Measurements from ENCODE around the gene POLR2I. TPM values are rescaled to one million over a fixed set of nuclear protein-coding genes. Genes with fewer than 3 reads are reported as not detected.
"Not testable (repeated sequence)": the region's sequence is repeated elsewhere in the genome, so short reads cannot be mapped to it uniquely, and the experiment has no call there.

POLR2I gene
- total RNA-seq, 1 experiment from 2014 or later: 133 TPM

DNA sequence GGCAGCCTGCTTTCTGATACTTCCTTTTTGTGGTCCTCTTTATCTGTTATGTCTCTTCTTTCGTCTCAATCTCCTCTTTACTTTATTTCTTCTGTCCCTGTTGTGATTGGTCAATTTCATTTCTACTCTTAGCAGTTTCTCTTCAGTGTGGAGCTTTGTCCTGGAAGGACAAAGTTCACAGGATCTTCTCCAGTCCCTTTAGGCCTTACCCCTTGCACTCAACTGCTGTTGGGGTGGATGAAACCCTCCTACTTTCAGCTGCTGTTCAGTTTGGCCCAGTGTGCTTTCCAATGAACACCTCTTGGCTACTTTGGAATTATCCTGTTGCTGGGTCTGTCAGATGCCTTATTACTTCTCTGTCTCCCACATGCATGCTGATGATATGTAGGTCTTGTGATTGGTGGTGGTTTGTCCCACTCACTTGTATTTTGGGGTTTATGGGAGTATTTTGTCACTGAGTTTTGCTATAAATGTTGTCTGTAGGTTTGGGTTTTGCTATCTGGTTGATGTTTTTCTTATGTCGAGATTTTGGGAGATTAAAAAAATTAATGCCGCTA, 35.2 kb downstream of the POLR2I start:
- H3K27me3 ChIP-seq (replicated peaks; ENCODE audit: insufficient read depth, low read depth, low read length, poor library complexity): no peaks in the 10 kb centered on the region
- H3K4me1 ChIP-seq (ENCODE audit: insufficient read depth, low read length, poor library complexity, severe bottlenecking): no peaks in the 10 kb centered on the region
- TF ChIP-seq, protein P1, sequence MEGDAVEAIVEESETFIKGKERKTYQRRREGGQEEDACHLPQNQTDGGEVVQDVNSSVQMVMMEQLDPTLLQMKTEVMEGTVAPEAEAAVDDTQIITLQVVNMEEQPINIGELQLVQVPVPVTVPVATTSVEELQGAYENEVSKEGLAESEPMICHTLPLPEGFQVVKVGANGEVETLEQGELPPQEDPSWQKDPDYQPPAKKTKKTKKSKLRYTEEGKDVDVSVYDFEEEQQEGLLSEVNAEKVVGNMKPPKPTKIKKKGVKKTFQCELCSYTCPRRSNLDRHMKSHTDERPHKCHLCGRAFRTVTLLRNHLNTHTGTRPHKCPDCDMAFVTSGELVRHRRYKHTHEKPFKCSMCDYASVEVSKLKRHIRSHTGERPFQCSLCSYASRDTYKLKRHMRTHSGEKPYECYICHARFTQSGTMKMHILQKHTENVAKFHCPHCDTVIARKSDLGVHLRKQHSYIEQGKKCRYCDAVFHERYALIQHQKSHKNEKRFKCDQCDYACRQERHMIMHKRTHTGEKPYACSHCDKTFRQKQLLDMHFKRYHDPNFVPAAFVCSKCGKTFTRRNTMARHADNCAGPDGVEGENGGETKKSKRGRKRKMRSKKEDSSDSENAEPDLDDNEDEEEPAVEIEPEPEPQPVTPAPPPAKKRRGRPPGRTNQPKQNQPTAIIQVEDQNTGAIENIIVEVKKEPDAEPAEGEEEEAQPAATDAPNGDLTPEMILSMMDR (conservative IDR thresholded peaks at IDR 0.05; ENCODE audit: low read depth, low read length): no peak
- TF ChIP-seq EZH2 (IDR thresholded peaks at IDR 0.05; ENCODE audit: borderline replicate concordance, low read depth, low read length, poor library complexity, severe bottlenecking): no peak
- intact Hi-C loops (cut with micrococcal nuclease; ENCODE audit: unreplicated experiment): no loop called here
- ChIA-PET CTCF (no interaction called here), POLR2A (ENCODE audit: low non-redundant PET) (no interaction called here)
- H3K9me3 ChIP-seq (ENCODE audit: low read depth, low read length, poor library complexity, severe bottlenecking): no peaks in the 10 kb centered on the region
- H3K4me3 ChIP-seq (ENCODE audit: low read depth, low read length, poor library complexity, severe bottlenecking): no peak overlapping the region
- H3K27ac ChIP-seq (ENCODE audit: low read depth, low read length, poor library complexity, severe bottlenecking): no peak overlapping the region
- no peak for DNase-seq (ENCODE audit: low spot score)
- no TSS peak for BruUV-seq (replicated peaks)
- peaks cover 55% of the 10 kb centered on the region for H3K36me3 ChIP-seq (ENCODE audit: insufficient read depth, low read length, poor library complexity, severe bottlenecking)

DNA sequence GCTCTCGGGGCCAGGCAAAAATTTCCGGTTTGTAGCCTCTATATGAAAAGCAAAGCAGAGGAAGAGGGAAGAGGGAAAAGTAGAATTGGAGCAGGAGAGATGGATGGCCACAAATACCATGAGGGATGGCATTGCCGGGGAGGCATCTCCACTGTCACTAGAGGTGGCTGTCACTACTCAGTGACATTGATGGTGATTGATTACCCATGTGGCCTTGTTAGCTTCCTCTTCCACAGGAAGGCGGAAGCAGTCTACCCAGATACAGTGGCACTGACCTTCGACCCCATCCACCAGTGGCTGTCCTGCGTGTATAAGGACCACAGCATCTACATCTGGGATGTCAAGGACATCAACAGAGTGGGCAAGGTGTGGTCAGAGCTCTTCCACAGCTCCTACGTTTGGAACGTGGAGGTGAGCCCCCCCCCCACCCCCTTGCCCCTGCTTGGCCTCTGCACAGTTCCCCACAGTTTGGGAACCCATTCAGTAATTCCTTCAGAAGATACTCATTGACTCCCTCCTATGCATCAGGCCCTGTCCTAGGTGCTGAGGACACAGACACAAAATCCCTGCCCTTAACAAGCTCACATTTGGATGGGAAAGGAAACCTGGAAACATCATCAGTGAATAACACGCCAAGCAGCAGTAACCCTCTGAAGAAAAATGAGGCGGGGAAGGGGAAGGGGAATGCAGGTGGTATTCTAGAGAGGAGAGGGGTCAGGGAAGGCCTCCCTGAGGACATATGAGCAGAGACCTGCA, 41.4 kb downstream of the POLR2I start:
- Histone ChIP-seq H3K27me3 (replicated peaks; ENCODE audit: insufficient read depth, low read depth, low read length, poor library complexity) (no peaks in the 10 kb centered on the region), H3K4me1 (ENCODE audit: insufficient read depth, low read length, poor library complexity, severe bottlenecking) (no peaks in the 10 kb centered on the region), H3K36me3 (ENCODE audit: insufficient read depth, low read length, poor library complexity, severe bottlenecking) (peaks cover 55% of the 10 kb centered on the region), H3K4me3 (ENCODE audit: low read depth, low read length, poor library complexity, severe bottlenecking) (no peak overlapping the region), H3K27ac (ENCODE audit: low read depth, low read length, poor library complexity, severe bottlenecking) (no peak overlapping the region), H3K9me3 (ENCODE audit: low read depth, low read length, poor library complexity, severe bottlenecking) (no peaks in the 10 kb centered on the region)
- TF ChIP-seq, protein P1 (conservative IDR thresholded peaks at IDR 0.05; ENCODE audit: low read depth, low read length): no peak
- no peak for TF ChIP-seq EZH2 (IDR thresholded peaks at IDR 0.05; ENCODE audit: borderline replicate concordance, low read depth, low read length, poor library complexity, severe bottlenecking)
- ChIA-PET POLR2A (ENCODE audit: low non-redundant PET) (interaction anchor here (0.6 kb wide), 1 partner anchor 153 kb away, joined by 3 read pairs; no protein-coding TSS in a partner anchor), CTCF (no interaction called here)
- intact Hi-C loops (cut with micrococcal nuclease; ENCODE audit: unreplicated experiment): no loop called here
- no peak for DNase-seq (ENCODE audit: low spot score)
- BruUV-seq (replicated peaks): no TSS peak

DNA sequence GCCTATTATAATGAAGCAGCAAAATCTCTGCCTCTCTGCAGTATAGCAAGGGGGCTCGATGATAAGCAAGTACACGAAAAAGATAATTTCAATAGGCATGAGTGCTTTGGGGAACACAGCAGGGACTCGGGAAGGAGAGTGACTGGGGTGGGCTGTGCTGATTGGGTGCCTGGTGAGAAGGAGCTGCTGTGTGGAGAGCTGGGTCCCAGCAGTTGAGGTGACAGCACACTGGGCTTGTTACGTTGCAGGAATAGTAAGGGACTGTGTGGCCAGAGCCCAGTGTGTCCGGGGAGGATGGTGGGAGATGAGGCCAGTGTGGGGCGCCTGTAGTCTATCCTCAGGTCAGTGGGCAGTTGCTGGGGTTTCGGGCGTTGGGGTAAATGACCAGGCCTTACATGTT, 42.6 kb downstream of the POLR2I start:
- ChIA-PET CTCF (no interaction called here), POLR2A (ENCODE audit: low non-redundant PET) (no interaction called here)
- Histone ChIP-seq H3K27me3 (replicated peaks; ENCODE audit: insufficient read depth, low read depth, low read length, poor library complexity) (no peaks in the 10 kb centered on the region), H3K4me3 (ENCODE audit: low read depth, low read length, poor library complexity, severe bottlenecking) (no peak overlapping the region), H3K27ac (ENCODE audit: low read depth, low read length, poor library complexity, severe bottlenecking) (no peak overlapping the region), H3K36me3 (ENCODE audit: insufficient read depth, low read length, poor library complexity, severe bottlenecking) (peaks cover 65% of the 10 kb centered on the region), H3K4me1 (ENCODE audit: insufficient read depth, low read length, poor library complexity, severe bottlenecking) (no peaks in the 10 kb centered on the region), H3K9me3 (ENCODE audit: low read depth, low read length, poor library complexity, severe bottlenecking) (no peaks in the 10 kb centered on the region)
- intact Hi-C loops (cut with micrococcal nuclease; ENCODE audit: unreplicated experiment): no loop called here
- no peak for TF ChIP-seq EZH2 (IDR thresholded peaks at IDR 0.05; ENCODE audit: borderline replicate concordance, low read depth, low read length, poor library complexity, severe bottlenecking)
- TF ChIP-seq, protein P1 (conservative IDR thresholded peaks at IDR 0.05; ENCODE audit: low read depth, low read length): no peak
- no peak for DNase-seq (ENCODE audit: low spot score)
- BruUV-seq (replicated peaks): no TSS peak

DNA sequence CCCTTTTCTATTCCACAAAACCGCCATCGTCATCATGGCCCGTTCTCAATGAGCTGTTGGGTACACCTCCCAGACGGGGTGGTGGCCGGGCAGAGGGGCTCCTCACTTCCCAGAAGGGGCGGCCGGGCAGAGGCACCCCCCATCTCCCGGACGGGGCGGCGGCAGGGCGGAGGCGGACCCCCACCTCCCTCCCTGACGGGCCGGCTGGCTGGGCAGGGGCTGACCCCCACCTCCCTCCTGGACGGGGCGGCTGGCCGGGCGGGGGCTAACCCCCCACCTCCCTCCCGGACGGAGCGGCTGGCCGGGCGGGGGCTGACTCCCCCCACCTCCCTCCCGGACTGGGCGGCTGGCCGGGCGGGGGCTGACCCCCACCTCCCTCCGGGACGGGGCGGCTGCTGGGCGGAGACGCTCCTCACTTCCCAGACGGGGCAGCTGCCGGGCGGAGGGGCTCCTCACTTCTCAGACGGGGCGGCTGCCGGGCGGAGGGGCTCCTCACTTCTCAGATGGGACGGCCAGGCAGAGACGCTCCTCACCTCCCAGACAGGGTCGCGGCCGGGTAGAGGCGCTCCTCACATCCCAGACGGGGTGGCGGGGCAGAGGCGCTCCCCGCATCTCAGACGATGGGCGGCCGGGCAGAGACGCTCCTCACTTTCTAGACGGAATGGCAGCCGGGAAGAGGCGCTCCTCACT, 45.7 kb downstream of the POLR2I start:
- H3K4me1 ChIP-seq (ENCODE audit: insufficient read depth, low read length, poor library complexity, severe bottlenecking); POLR2A ChIA-PET (ENCODE audit: low non-redundant PET); DNase-seq (ENCODE audit: low spot score); H3K27me3 ChIP-seq (replicated peaks; ENCODE audit: insufficient read depth, low read depth, low read length, poor library complexity); H3K9me3 ChIP-seq (ENCODE audit: low read depth, low read length, poor library complexity, severe bottlenecking); BruUV-seq (replicated peaks); H3K27ac ChIP-seq (ENCODE audit: low read depth, low read length, poor library complexity, severe bottlenecking); H3K4me3 ChIP-seq (ENCODE audit: low read depth, low read length, poor library complexity, severe bottlenecking); CTCF ChIA-PET: not testable (repeated sequence)
- peaks cover 68% of the 10 kb centered on the region for H3K36me3 ChIP-seq (ENCODE audit: insufficient read depth, low read length, poor library complexity, severe bottlenecking)
- intact Hi-C loops (cut with micrococcal nuclease; ENCODE audit: unreplicated experiment): loop anchor here (10.0 kb wide), 1 partner anchor 106 kb away; no protein-coding TSS in a partner anchor
